Neural progenitor cell (in vitro differentiated cells): Measurements from ENCODE around the gene TENM3. TPM values are rescaled to one million over a fixed set of nuclear protein-coding genes. Genes with fewer than 3 reads are reported as not detected.
A peak's percentile ranks its signal among the peaks of the same experiment; 100 is the strongest.

Experiments
- DNase-seq: peaks from one replicate; pipeline ENCODE4 v3.0.0-alpha.2; 2016; ENCODE audit warnings: low spot score
- H2AFZ ChIP-seq: fragments of 200-600 bp; sonication (generic); replicated peaks from 2 replicates; pipeline ENCODE4 v1.6.1; 2016; ENCODE audit warnings: antibody characterized with exemption
- H3F3A ChIP-seq: fragments of 200-600 bp; sonication (generic); 2 replicates; pipeline ENCODE4 v1.6.1; 2016; ENCODE audit warnings: antibody characterized with exemption, low read depth
- H3K27ac ChIP-seq: fragments of 200-600 bp; sonication (generic); 2 replicates; pipeline ENCODE4 v1.5.1; 2016; ENCODE audit warnings: mild to moderate bottlenecking
- H3K27me3 ChIP-seq: fragments of 200-600 bp; sonication (generic); 2 replicates; pipeline ENCODE4 v1.6.1; 2016; ENCODE audit warnings: mild to moderate bottlenecking, moderate library complexity
- H3K36me3 ChIP-seq: fragments of 200-600 bp; sonication (generic); 2 replicates; pipeline ENCODE4 v1.5.1; 2016
- H3K4me1 ChIP-seq: fragments of 200-600 bp; sonication (generic); 2 replicates; pipeline ENCODE4 v1.6.1; 2016; ENCODE audit warnings: mixed run types
- H3K4me2 ChIP-seq: fragments of 200-600 bp; sonication (generic); 2 replicates; pipeline ENCODE4 v1.6.1; 2016
- H3K4me3 ChIP-seq: fragments of 200-600 bp; sonication (generic); 2 replicates; pipeline ENCODE4 v1.5.1; 2016
- H3K79me2 ChIP-seq: fragments of 200-600 bp; sonication (generic); 2 replicates; pipeline ENCODE4 v1.6.1; 2016; ENCODE audit warnings: low read depth
- H3K9ac ChIP-seq: fragments of 200-600 bp; sonication (generic); 2 replicates; pipeline ENCODE4 v1.6.1; 2016
- H3K9me3 ChIP-seq: fragments of 200-600 bp; sonication (generic); 2 replicates; pipeline ENCODE4 v1.5.1; 2016; ENCODE audit warnings: low read depth
- H4K20me1 ChIP-seq: fragments of 200-600 bp; sonication (generic); 2 replicates; pipeline ENCODE4 v1.6.1; 2016; ENCODE audit warnings: low read depth
- H3K27ac Mint-ChIP-seq: 3 replicates; pipeline ENCODE4 v1.8.0; 2021; ENCODE audit warnings: mixed read lengths
- H3K27me3 Mint-ChIP-seq: 2 replicates; pipeline ENCODE4 v1.8.0; 2022; ENCODE audit warnings: low read depth, mild to moderate bottlenecking, inconsistent platforms, moderate library complexity, mixed read lengths; ENCODE audit not compliant: insufficient read depth
- H3K36me3 Mint-ChIP-seq: 3 replicates; pipeline ENCODE4 v1.8.0; 2021; ENCODE audit warnings: mixed read lengths
- H3K4me1 Mint-ChIP-seq: 3 replicates; pipeline ENCODE4 v1.8.0; 2021; ENCODE audit warnings: mixed read lengths
- H3K4me3 Mint-ChIP-seq: 3 replicates; pipeline ENCODE4 v1.8.0; 2021; ENCODE audit warnings: mild to moderate bottlenecking, moderate library complexity, mixed read lengths
- H3K9me3 Mint-ChIP-seq: 3 replicates; pipeline ENCODE4 v1.8.0; 2020; ENCODE audit warnings: mixed read lengths
- CTCF ChIP-seq: fragments of 200-600 bp; sonication (generic); IDR thresholded peaks from 2 replicates; pipeline ENCODE4 v1.5.1; 2017; ENCODE audit warnings: antibody characterized with exemption, mild to moderate bottlenecking
- EZH2 ChIP-seq: fragments of 200-600 bp; sonication (generic); IDR thresholded peaks from 2 replicates; pipeline ENCODE4 v1.6.1; 2017; ENCODE audit warnings: antibody characterized with exemption, mild to moderate bottlenecking, moderate library complexity
- EZH2phosphoT487 ChIP-seq: fragments of 200-600 bp; sonication (generic); IDR thresholded peaks from 2 replicates; pipeline ENCODE4 v1.6.1; 2017; ENCODE audit warnings: antibody characterized with exemption
- total RNA-seq: library from RNA; depleted of rRNA; stranded (reverse); fragments of >200 nt; gene quantifications from 2 replicates; pipeline ENCODE4 v1.2.3, GENCODE V29; 2015; ENCODE audit warnings: low replicate concordance

The TENM3 gene
- total RNA-seq, 1 donor from 2014 or later = 78.7 TPM

- Histone ChIP-seq H3K36me3 (no peaks in the 10 kb centered on the region), H3K27me3 (peaks cover 4% of the 10 kb centered on the region), H3K4me2 (no peak overlapping the region), H4K20me1 (peaks cover 46% of the 10 kb centered on the region), H3K4me1 (no peaks in the 10 kb centered on the region), H3K4me3 (no peak overlapping the region), H3K27ac (no peak overlapping the region), H3K79me2 (no peaks in the 10 kb centered on the region), H3F3A (no peaks in the 10 kb centered on the region), H2AFZ (no peak overlapping the region), H3K9me3 (no peaks in the 10 kb centered on the region), H3K9ac (no peak overlapping the region)
- peaks cover 2% of the 10 kb centered on the region for H3K9me3 Mint-ChIP-seq
- peaks cover 32% of the 10 kb centered on the region for H3K4me1 Mint-ChIP-seq
- DNase-seq = no peak
- peaks cover 2% of the 10 kb centered on the region for H3K27me3 Mint-ChIP-seq
- H3K4me3 Mint-ChIP-seq = no peak overlapping the region
- H3K36me3 Mint-ChIP-seq = peaks cover 42% of the 10 kb centered on the region
- TF ChIP-seq EZH2phosphoT487 = no peak
- no peak for TF ChIP-seq CTCF
- TF ChIP-seq EZH2 = no peak
- H3K27ac Mint-ChIP-seq = no peak overlapping the region
These were observed 521.4 kb downstream of the TENM3 start for GRCh38 chr4:182764642-182765041.

- no peak for DNase-seq
- Histone ChIP-seq H3K79me2 (no peaks in the 10 kb centered on the region), H3K27me3 (no peaks in the 10 kb centered on the region), H3K4me1 (peaks cover 11% of the 10 kb centered on the region), H3K9me3 (no peaks in the 10 kb centered on the region), H2AFZ (no peak overlapping the region), H4K20me1 (peaks cover 44% of the 10 kb centered on the region), H3K27ac (no peak overlapping the region), H3K4me2 (no peak overlapping the region), H3K4me3 (no peak overlapping the region), H3K36me3 (no peaks in the 10 kb centered on the region), H3K9ac (no peak overlapping the region), H3F3A (peaks cover 7% of the 10 kb centered on the region)
- H3K9me3 Mint-ChIP-seq = peaks cover 2% of the 10 kb centered on the region
- no peak for TF ChIP-seq EZH2phosphoT487
- TF ChIP-seq CTCF = no peak
- TF ChIP-seq EZH2 = no peak
- H3K4me1 Mint-ChIP-seq = peaks cover 23% of the 10 kb centered on the region
- H3K27me3 Mint-ChIP-seq = peaks cover 2% of the 10 kb centered on the region
- H3K36me3 Mint-ChIP-seq = peaks cover 42% of the 10 kb centered on the region
- peak overlapping the region; percentile 74 for H3K27ac Mint-ChIP-seq
- peak overlapping the region; percentile 33 for H3K4me3 Mint-ChIP-seq
These were observed 523.0 kb downstream of the TENM3 start for GRCh38 chr4:182765987-182766856.

- no peak overlapping the region for H3K27ac ChIP-seq
- H4K20me1 ChIP-seq = peaks cover 49% of the 10 kb centered on the region
- no peak overlapping the region for H3K4me3 ChIP-seq
- peaks cover 42% of the 10 kb centered on the region for H3K36me3 Mint-ChIP-seq
- no peak overlapping the region for H2AFZ ChIP-seq
- no peak overlapping the region for H3K27ac Mint-ChIP-seq
- H3K27me3 ChIP-seq = no peaks in the 10 kb centered on the region
- H3K9ac ChIP-seq = no peak overlapping the region
- peaks cover 2% of the 10 kb centered on the region for H3K9me3 Mint-ChIP-seq
- peaks cover 16% of the 10 kb centered on the region for H3K4me1 ChIP-seq
- H3K4me2 ChIP-seq = no peak overlapping the region
- H3K4me1 Mint-ChIP-seq = peaks cover 23% of the 10 kb centered on the region
- H3F3A ChIP-seq = peaks cover 7% of the 10 kb centered on the region
- H3K27me3 Mint-ChIP-seq = peaks cover 2% of the 10 kb centered on the region
- H3K4me3 Mint-ChIP-seq = no peak overlapping the region
- no peak for DNase-seq
- no peaks in the 10 kb centered on the region for H3K79me2 ChIP-seq
- no peaks in the 10 kb centered on the region for H3K36me3 ChIP-seq
- no peak for TF ChIP-seq CTCF
- TF ChIP-seq EZH2 = no peak
- no peak for TF ChIP-seq EZH2phosphoT487
- no peaks in the 10 kb centered on the region for H3K9me3 ChIP-seq
These were observed 523.7 kb downstream of the TENM3 start for GRCh38 chr4:182766857-182767250.
